Choroid plexus epithelial cell (primary cell): ENCODE measurements around the gene PUS7L.
A peak's percentile ranks its signal among the peaks of the same experiment; 100 is the strongest.

Source experiments
- DNase-seq: peaks from one replicate; pipeline ENCODE4 v3.0.0-alpha.2; 2010; ENCODE audit warnings: low read depth
- H3K4me3 ChIP-seq: 2 replicates; pipeline ENCODE4 v1.5.1; 2011; ENCODE audit warnings: low read depth, mild to moderate bottlenecking, control low read depth, low read length, moderate library complexity
- TF ChIP-seq, protein P1 (sequence below): conservative IDR thresholded peaks from 2 replicates; pipeline ENCODE4 v1.5.1; 2011; ENCODE audit warnings: low read depth, mild to moderate bottlenecking, control low read depth, inconsistent platforms, low read length, moderate library complexity

The PUS7L gene

GRCh38 chr12:43758728-43759563 is at the start of gene PUS7L, which contains the start of gene IRAK4:
PUS7L (minus strand) TSS chr12:43758790; CDS start chr12:43755245, 3,545 bp downstream.
IRAK4 (plus strand) TSS chr12:43758951; CDS start chr12:43768112, 9,161 bp downstream.
- TF ChIP-seq, protein P1, sequence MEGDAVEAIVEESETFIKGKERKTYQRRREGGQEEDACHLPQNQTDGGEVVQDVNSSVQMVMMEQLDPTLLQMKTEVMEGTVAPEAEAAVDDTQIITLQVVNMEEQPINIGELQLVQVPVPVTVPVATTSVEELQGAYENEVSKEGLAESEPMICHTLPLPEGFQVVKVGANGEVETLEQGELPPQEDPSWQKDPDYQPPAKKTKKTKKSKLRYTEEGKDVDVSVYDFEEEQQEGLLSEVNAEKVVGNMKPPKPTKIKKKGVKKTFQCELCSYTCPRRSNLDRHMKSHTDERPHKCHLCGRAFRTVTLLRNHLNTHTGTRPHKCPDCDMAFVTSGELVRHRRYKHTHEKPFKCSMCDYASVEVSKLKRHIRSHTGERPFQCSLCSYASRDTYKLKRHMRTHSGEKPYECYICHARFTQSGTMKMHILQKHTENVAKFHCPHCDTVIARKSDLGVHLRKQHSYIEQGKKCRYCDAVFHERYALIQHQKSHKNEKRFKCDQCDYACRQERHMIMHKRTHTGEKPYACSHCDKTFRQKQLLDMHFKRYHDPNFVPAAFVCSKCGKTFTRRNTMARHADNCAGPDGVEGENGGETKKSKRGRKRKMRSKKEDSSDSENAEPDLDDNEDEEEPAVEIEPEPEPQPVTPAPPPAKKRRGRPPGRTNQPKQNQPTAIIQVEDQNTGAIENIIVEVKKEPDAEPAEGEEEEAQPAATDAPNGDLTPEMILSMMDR = peak; percentile 63
- peak; percentile 98 for DNase-seq
- H3K4me3 ChIP-seq = peak within 1 kb of the TSS; percentile 89

DNA sequence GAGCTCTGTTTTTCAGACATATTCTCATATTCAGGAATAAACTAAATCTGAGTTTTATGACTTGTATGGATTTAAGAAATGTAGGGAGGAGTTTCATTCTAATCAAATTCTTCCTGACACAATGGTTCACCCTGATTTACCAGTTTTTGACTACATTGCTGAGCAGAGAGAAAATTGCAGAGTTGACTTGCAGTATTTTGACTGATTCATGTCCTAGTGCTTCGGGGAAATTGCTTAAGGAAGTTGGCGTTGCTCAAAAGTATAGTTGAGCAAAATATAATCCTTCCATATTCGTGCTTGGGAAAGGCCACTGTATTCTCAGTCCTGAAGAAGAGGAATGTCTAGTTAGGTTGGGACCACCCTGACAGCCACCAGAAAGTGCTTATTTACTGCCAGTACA is 48.8 kb upstream of the PUS7L start:
- no peak overlapping the region for H3K4me3 ChIP-seq
- TF ChIP-seq, protein P1 = no peak
- DNase-seq = no peak

- H3K4me3 ChIP-seq = peak overlapping the region; percentile 88
- TF ChIP-seq, protein P1 = no peak
- peak; percentile 15 for DNase-seq
These were observed 48.1 kb upstream of the PUS7L start for GRCh38 chr12:43806737-43807072.

DNA sequence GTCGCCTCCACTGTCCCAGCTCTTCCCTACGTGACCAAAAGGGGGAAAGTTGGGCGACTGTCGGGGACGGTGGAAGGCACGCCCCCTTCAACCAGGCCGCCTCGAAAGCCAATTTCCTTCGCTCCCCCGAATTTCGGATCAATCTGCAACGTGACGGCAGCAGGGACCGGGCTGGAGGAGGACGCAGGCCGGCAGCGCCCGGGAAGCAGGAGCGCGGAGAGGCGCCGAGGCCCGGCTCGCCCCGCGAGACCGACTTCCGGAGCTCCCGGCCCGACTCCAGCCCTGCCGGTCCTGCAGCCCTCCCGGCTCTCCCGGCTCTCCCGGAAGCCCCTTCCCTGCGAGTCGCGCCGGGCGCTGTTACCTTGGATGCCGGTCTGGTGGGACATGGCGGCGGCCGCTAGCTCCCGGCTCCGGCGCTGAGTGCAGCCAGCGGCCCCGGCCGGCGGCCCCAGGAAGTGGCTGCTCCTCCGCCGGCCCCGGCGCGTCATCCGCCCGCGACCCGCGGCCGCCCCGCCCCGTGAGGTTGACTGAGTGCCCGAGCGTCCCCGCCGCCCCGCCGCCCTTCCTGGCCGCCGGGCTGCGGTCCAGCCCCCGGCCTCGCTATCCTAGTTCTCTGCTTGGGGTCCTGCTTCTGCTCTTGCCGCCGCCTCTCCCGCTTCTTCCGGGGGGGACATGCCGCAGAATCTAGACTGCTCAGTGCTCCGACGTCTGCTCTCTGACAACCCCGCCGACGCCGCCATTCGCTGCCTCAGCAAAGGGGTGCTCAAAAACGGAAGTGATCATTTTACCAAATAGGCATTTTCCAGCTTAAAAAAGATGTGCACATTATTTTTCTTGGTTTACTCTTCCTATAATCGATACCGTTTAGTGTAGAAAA is 47.5 kb upstream of the PUS7L start, which contains the start of gene TWF1:
TWF1 (minus strand) TSS at position 458 of the 877 bp plus-strand sequence; CDS start at position 386, 72 bp downstream.
- H3K4me3 ChIP-seq = peak within 1 kb of the TSS; percentile 88
- TF ChIP-seq, protein P1 = peak; percentile 41
- peak; percentile 80 for DNase-seq

DNA sequence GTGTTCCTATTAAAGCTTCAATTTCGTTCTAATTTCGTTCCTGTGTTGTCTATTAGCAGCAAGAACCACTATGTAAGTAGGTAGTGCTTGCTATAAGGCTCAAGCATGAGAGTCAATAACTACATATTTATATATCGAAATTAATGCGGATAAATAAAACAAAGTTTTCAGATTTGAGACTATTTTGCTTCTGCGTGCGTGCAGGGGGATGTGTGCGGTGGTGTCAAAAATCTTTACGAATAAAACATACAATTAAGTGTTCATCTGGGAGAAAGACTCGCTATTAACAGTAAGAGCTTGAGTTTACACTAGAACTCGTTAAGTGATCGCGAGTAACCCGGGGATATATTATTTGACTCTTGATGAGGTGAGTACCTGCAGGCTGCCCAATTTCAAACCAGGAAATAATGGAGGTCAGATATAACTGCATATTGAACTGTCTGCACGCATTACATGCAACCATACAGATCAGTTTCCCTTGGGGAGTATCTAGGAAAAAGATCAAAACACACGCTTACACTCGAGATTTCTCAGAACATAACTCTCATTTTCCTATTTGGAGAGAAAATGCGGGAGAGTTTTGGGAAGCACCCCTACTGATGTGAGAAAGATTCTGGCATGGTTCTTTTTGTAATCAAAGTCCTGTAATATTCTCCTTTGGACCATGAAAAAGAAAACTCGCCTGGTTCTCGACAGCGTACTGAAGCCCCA is 46.7 kb upstream of the PUS7L start:
- H3K4me3 ChIP-seq = peak overlapping the region; percentile 88
- TF ChIP-seq, protein P1 = no peak
- DNase-seq = peak; percentile 6

GRCh38 chr12:43797561-43798217 is 39.1 kb upstream of the PUS7L start:
- TF ChIP-seq, protein P1 = no peak
- no peak overlapping the region for H3K4me3 ChIP-seq
- DNase-seq = no peak
